ENCODE data around the gene WBP2. TPM values are rescaled to one million over a fixed set of nuclear protein-coding genes. Genes with fewer than 3 reads are reported as not detected.

WBP2 gene
- 31.1 and 38.3 TPM in 2 replicates for total RNA-seq

DNA sequence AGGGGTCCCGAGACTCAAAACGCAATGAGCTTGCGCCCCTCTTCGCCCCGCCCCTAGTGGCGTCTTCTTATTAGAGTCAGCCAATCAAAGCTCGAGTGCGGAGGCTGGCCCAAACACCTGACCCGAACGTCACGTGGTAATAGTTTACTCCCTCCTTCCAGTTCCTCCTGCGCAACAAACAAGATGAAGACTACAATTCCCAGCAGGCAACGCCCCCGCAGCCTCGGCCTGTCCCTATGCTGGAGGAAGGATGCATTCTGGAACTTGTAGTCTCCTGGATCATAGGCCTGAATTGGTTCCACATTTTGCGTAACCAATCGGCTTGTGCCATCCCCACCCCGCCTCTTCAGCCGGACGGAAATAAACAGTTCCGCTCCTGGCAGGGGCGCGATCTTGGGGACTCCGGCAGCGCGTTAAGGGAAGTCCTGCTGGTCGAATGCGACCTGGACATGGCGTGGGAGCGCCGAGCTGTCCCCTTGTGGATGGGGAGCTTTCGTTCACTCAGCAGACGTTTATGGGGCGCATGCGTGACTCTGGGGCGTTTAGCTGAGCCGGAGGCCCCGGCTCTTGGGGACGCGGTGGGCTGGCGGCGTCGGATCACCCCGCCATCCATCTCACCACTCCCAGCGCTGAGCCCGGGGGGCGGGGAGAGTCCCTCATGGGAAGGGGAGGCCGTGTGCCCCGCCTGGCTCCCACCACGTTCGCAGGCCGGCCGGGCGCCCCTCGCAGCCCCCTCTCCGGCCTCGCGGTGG lies at the start of gene WBP2:
Gene WBP2 (minus strand): TSS at position 26 of the 752 bp plus-strand sequence. CDS start 38 bp downstream, outside the sequence.
- Histone ChIP-seq H3K4me2 (ENCODE audit: insufficient read depth, low read length) (peak within 1 kb of the TSS; percentile 85), H4K20me1 (ENCODE audit: insufficient read depth, low read length) (peaks cover 3% of the 10 kb centered on the region), H3K36me3 (ENCODE audit: insufficient read depth, low read length) (peaks cover 12% of the 10 kb centered on the region), H3K4me1 (ENCODE audit: insufficient read depth, low read length) (peaks cover 26% of the 10 kb centered on the region), H3K27me3 (ENCODE audit: insufficient read depth, low read length) (no peaks in the 10 kb centered on the region), H3K27ac (ENCODE audit: low read depth, low read length) (peak within 1 kb of the TSS; percentile 84), H3K4me3 (ENCODE audit: insufficient read depth, low read length) (peak within 1 kb of the TSS; percentile 100), H3K9me3 (ENCODE audit: low read depth, low read length) (no peaks in the 10 kb centered on the region), H2AFZ (ENCODE audit: low read length) (peak within 1 kb of the TSS; percentile 97), H3K79me2 (ENCODE audit: insufficient read depth, low read length) (peaks cover 25% of the 10 kb centered on the region)
- DNase-seq (ENCODE audit: insufficient read length, low spot score, missing footprints): peak; percentile 100
- TF ChIP-seq, protein P1, sequence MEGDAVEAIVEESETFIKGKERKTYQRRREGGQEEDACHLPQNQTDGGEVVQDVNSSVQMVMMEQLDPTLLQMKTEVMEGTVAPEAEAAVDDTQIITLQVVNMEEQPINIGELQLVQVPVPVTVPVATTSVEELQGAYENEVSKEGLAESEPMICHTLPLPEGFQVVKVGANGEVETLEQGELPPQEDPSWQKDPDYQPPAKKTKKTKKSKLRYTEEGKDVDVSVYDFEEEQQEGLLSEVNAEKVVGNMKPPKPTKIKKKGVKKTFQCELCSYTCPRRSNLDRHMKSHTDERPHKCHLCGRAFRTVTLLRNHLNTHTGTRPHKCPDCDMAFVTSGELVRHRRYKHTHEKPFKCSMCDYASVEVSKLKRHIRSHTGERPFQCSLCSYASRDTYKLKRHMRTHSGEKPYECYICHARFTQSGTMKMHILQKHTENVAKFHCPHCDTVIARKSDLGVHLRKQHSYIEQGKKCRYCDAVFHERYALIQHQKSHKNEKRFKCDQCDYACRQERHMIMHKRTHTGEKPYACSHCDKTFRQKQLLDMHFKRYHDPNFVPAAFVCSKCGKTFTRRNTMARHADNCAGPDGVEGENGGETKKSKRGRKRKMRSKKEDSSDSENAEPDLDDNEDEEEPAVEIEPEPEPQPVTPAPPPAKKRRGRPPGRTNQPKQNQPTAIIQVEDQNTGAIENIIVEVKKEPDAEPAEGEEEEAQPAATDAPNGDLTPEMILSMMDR (IDR thresholded peaks at IDR 0.05; ENCODE audit: extremely low read depth, low read depth, low read length): no peak

DNA sequence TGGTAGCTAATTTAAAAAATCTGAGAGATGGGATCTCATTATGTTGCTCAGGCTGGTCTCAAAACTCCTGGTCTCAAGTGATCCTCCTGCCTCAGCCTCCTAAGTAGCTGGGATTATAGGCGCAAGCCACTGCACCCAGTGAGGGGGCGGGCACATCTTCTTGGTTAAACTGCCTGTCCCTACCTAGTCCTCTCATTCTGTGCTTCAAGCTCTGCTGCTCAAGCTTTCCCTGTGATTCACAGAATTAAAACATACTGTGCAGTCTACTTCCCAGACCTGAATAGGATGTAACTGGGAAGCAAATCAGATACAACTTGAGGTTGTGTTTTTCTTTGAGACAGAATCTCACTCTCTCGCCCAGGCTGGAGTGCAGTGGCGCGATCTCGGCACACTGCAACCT lies 47.3 kb upstream of the WBP2 start:
- Histone ChIP-seq H3K36me3 (ENCODE audit: insufficient read depth, low read length) (peaks cover 39% of the 10 kb centered on the region), H3K79me2 (ENCODE audit: insufficient read depth, low read length) (peaks cover 7% of the 10 kb centered on the region)

DNA sequence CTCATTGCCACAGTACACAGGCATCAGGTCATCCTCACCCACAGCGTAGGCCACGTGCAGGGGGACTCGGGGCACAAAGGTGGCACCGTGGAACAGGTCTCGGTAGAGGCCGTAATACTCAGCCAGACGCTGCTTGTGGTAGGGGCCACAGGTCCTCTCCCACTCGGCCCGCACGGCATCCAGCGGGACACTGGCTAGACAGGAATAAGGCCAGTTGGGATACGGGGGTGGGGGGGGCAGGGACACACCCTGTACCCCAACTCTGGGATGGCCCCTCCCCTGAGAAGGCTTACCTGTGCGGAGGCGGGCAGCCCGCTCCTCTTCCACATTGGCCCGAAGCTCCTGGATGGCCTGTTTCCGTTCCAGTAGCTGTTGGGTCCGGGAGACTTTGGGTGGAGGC lies 46.6 kb upstream of the WBP2 start:
- Histone ChIP-seq H3K4me1 (ENCODE audit: insufficient read depth, low read length) (peaks cover 8% of the 10 kb centered on the region), H3K36me3 (ENCODE audit: insufficient read depth, low read length) (peaks cover 40% of the 10 kb centered on the region)
- DNase-seq (ENCODE audit: insufficient read length, low spot score, missing footprints): peak; percentile 45

More for the DNA sequence above, 47.3 kb upstream of the WBP2 start:
- peak; percentile 30 for DNase-seq (ENCODE audit: insufficient read length, low spot score, missing footprints)
- Histone ChIP-seq H3K27ac (ENCODE audit: low read depth, low read length) (no peak overlapping the region), H3K27me3 (ENCODE audit: insufficient read depth, low read length) (no peaks in the 10 kb centered on the region), H4K20me1 (ENCODE audit: insufficient read depth, low read length) (no peaks in the 10 kb centered on the region), H3K4me1 (ENCODE audit: insufficient read depth, low read length) (peaks cover 8% of the 10 kb centered on the region), H3K4me3 (ENCODE audit: insufficient read depth, low read length) (no peak overlapping the region), H3K9me3 (ENCODE audit: low read depth, low read length) (no peaks in the 10 kb centered on the region), H3K4me2 (ENCODE audit: insufficient read depth, low read length) (no peak overlapping the region), H2AFZ (ENCODE audit: low read length) (no peak overlapping the region)
- TF ChIP-seq, protein P1 (IDR thresholded peaks at IDR 0.05; ENCODE audit: extremely low read depth, low read depth, low read length): no peak

More for the DNA sequence above, 46.6 kb upstream of the WBP2 start:
- H3K27me3 ChIP-seq (ENCODE audit: insufficient read depth, low read length): no peaks in the 10 kb centered on the region
- no peaks in the 10 kb centered on the region for H4K20me1 ChIP-seq (ENCODE audit: insufficient read depth, low read length)
- H3K27ac ChIP-seq (ENCODE audit: low read depth, low read length): no peak overlapping the region
- no peak overlapping the region for H3K4me2 ChIP-seq (ENCODE audit: insufficient read depth, low read length)
- H3K4me3 ChIP-seq (ENCODE audit: insufficient read depth, low read length): no peak overlapping the region
- TF ChIP-seq, protein P1 (IDR thresholded peaks at IDR 0.05; ENCODE audit: extremely low read depth, low read depth, low read length): no peak
- peaks cover 7% of the 10 kb centered on the region for H3K79me2 ChIP-seq (ENCODE audit: insufficient read depth, low read length)
- H2AFZ ChIP-seq (ENCODE audit: low read length): no peak overlapping the region
- no peaks in the 10 kb centered on the region for H3K9me3 ChIP-seq (ENCODE audit: low read depth, low read length)

All from osteoblast (primary cell).